Testis (tissue), 3 donors: ENCODE data around the gene SWAP70. TPM values are rescaled to one million over a fixed set of nuclear protein-coding genes. Genes with fewer than 3 reads are reported as not detected.

Experiments
- DNase-seq: peaks from one replicate; pipeline ENCODE4 v3.0.0-alpha.2; 2019
- H3K27ac ChIP-seq, 2 donors: fragments of 200-600 bp; sonication (generic); one replicate each; pipeline ENCODE4 v1.5.1; 2019
- H3K27me3 ChIP-seq: fragments of 200-600 bp; sonication (generic); one replicate; pipeline ENCODE4 v1.5.1; 2019
- H3K36me3 ChIP-seq: fragments of 200-600 bp; sonication (generic); one replicate; pipeline ENCODE4 v1.5.1; 2017; ENCODE audit warnings: low read depth; ENCODE audit errors: missing control alignments
- H3K4me1 ChIP-seq: fragments of 200-600 bp; sonication (generic); one replicate; pipeline ENCODE4 v1.5.1; 2019
- H3K4me3 ChIP-seq, 2 donors: fragments of 200-600 bp; sonication (generic); one replicate each; pipeline ENCODE4 v1.5.1; 2017 to 2019
- H3K9me3 ChIP-seq: fragments of 200-600 bp; sonication (generic); one replicate; pipeline ENCODE4 v1.5.1; 2017
- POLR2A ChIP-seq: fragments of 450-650 bp; IDR thresholded peaks from one replicate; pipeline ENCODE4 v1.6.1; 2017; ENCODE audit warnings: antibody characterized with exemption, mild to moderate bottlenecking, moderate library complexity
- WGBS, 2 donors: methylation state at CpG; one replicate each; pipeline ENCODE4 v1.1.5; 2018; 5-methylcytosine and 5-hydroxymethylcytosine counted together
- intact Hi-C: fragments of 100-400 bp; cut with DNase I; formaldehyde crosslinking; loops from one replicate; pipeline ENCODE4 v1.15.1; 2023; ENCODE audit warnings: low total_unique reads
- polyA plus RNA-seq: library from polyadenylated mRNA; stranded (reverse); fragments of 350-450 nt; fragmentation: Illumina TruSeq; extraction: RNeasy Lipid Tissue Mini Kit (QIAGEN cat#74804); gene quantifications from one replicate; pipeline ENCODE4 v1.2.3, GENCODE V29; 2014; ENCODE audit warnings: low read depth, low replicate concordance; ENCODE audit not compliant: insufficient read depth
- total RNA-seq, 2 donors: library from RNA; depleted of rRNA; stranded (reverse); fragments of >200 nt; gene quantifications; one replicate each; pipeline ENCODE4 v1.2.3, GENCODE V29; 2016
- TF ChIP-seq, protein P1 (sequence below), 3 experiments: fragments of 450-650 bp in 2 of 3; fragments of 200-600 bp in 1 of 3; sonication (generic) in 1 of 3; IDR thresholded peaks; one replicate each; pipeline ENCODE4 v1.5.1; 2016 to 2019; ENCODE audit warnings: antibody characterized with exemption in 3 of 3, mild to moderate bottlenecking in 2 of 3, moderate library complexity in 1 of 3

The SWAP70 gene
- total and polyA plus RNA-seq, 3 donors from 2014 or later: 10.2 to 14.7 (median 10.5) TPM

- TF ChIP-seq, protein P1, sequence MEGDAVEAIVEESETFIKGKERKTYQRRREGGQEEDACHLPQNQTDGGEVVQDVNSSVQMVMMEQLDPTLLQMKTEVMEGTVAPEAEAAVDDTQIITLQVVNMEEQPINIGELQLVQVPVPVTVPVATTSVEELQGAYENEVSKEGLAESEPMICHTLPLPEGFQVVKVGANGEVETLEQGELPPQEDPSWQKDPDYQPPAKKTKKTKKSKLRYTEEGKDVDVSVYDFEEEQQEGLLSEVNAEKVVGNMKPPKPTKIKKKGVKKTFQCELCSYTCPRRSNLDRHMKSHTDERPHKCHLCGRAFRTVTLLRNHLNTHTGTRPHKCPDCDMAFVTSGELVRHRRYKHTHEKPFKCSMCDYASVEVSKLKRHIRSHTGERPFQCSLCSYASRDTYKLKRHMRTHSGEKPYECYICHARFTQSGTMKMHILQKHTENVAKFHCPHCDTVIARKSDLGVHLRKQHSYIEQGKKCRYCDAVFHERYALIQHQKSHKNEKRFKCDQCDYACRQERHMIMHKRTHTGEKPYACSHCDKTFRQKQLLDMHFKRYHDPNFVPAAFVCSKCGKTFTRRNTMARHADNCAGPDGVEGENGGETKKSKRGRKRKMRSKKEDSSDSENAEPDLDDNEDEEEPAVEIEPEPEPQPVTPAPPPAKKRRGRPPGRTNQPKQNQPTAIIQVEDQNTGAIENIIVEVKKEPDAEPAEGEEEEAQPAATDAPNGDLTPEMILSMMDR (IDR thresholded peaks at IDR 0.05): no peak
- no peak for TF ChIP-seq POLR2A
- WGBS, 2 donors: 78 to 89% methylated on average over 2 of the region's 2 CpGs
- intact Hi-C loops: no loop called here
- Histone ChIP-seq H3K4me3 (no peak overlapping the region), H3K4me1 (no peaks in the 10 kb centered on the region), H3K9me3 (no peaks in the 10 kb centered on the region), H3K27ac (no peak overlapping the region), H3K36me3 (no peaks in the 10 kb centered on the region), H3K27me3 (no peaks in the 10 kb centered on the region)
- no peak for DNase-seq
Measured at GRCh38 chr11:9653871-9654270, 10.0 kb upstream of the SWAP70 start.

DNA sequence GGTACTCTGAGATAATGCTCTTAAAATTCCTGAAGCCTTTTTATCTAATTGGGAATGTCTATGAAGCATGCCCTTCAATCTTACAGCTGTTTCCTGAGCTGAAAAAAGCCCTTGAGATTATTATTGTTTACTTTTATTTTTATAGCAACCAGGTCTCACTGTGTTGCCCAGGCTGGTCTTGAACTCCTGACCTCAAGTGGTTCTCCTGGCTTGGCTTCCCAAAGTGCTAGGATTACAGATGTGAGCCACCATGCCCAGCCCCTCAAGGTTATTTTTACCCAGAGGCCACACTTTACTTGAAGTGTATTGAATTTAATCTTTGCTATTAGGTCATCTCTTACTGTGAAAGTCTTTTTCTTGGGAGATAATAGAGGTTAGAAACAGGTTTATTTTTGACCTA is 7.0 kb upstream of the SWAP70 start:
- intact Hi-C loops: no loop called here

DNA sequence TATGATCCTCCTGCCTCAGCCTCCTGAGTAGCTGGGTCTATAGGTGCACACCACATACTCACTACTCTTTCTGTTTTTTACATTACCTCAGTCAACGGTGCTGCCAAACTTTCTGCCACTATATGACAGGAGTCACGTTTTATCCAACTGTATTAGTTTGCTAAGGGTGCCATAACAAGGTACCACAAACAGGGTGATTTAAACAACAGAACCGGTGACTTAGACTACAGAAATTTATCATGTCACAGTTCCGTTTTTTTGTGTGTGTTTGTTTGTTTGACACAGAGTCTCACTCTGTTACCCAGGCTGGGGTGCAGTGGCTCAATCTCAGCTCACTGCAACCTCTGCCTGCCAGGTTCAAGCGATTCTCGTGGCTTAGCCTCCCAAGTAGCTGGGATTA is 6.3 kb upstream of the SWAP70 start:
- no peaks in the 10 kb centered on the region for H3K36me3 ChIP-seq
- TF ChIP-seq, protein P1 (IDR thresholded peaks at IDR 0.05): no peak
- no peak for TF ChIP-seq POLR2A
- intact Hi-C loops: no loop called here
- no peaks in the 10 kb centered on the region for H3K27me3 ChIP-seq
- DNase-seq: no peak
- H3K4me1 ChIP-seq: no peaks in the 10 kb centered on the region
- no peaks in the 10 kb centered on the region for H3K9me3 ChIP-seq
- no peak overlapping the region for H3K27ac ChIP-seq
- 90 to 95% methylated on average over 6 of the region's 6 CpGs for WGBS, 2 donors
- no peak overlapping the region for H3K4me3 ChIP-seq

More for the DNA sequence above, 7.0 kb upstream of the SWAP70 start:
- Histone ChIP-seq H3K4me1 (no peaks in the 10 kb centered on the region), H3K9me3 (no peaks in the 10 kb centered on the region), H3K4me3 (no peak overlapping the region), H3K36me3 (no peaks in the 10 kb centered on the region), H3K27ac (no peak overlapping the region), H3K27me3 (no peaks in the 10 kb centered on the region)
- TF ChIP-seq POLR2A: no peak
- TF ChIP-seq, protein P1 (IDR thresholded peaks at IDR 0.05): no peak
- DNase-seq: no peak

DNA sequence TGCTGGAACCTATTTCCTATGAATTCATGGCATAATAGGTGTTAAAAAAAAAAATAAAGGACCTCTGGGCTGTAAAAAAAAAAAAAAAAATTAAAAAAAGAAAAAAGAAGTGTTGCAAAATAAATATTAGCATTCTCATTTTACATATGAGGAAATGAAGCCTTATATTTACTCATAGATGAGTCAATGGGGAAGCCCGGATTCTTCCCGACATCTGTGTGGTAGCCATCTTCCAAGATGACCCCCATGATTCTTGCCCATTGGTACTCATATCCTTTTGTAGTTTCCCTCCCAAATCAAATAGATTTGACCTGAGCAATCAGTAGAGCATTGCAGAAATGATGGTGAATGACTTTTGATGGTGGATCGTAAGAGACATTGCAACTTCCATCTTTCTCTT is 3.0 kb upstream of the SWAP70 start:
- no peak for TF ChIP-seq POLR2A
- TF ChIP-seq, protein P1 (IDR thresholded peaks at IDR 0.05): no peak
- 85 to 98% methylated on average over 3 of the region's 3 CpGs for WGBS, 2 donors
- Histone ChIP-seq H3K27ac (no peak overlapping the region), H3K27me3 (no peaks in the 10 kb centered on the region), H3K36me3 (no peaks in the 10 kb centered on the region), H3K4me1 (peaks cover 9% of the 10 kb centered on the region), H3K9me3 (no peaks in the 10 kb centered on the region), H3K4me3 (no peak overlapping the region)
- intact Hi-C loops: no loop called here
- DNase-seq: no peak

GRCh38 chr11:9662273-9662672 is 1.6 kb upstream of the SWAP70 start:
- Histone ChIP-seq H3K36me3 (no peaks in the 10 kb centered on the region), H3K4me1 (peaks cover 9% of the 10 kb centered on the region), H3K4me3 (no peak overlapping the region), H3K9me3 (no peaks in the 10 kb centered on the region), H3K27me3 (no peaks in the 10 kb centered on the region), H3K27ac (peak overlapping the region in 1 of 2 donors; percentile 94)
- no peak for DNase-seq
- no peak for TF ChIP-seq POLR2A
- TF ChIP-seq, protein P1 (IDR thresholded peaks at IDR 0.05): no peak
- WGBS, 2 donors: 36 to 47% methylated on average over 3 of the region's 3 CpGs
- intact Hi-C loops: no loop called here
